Activated naive CD4-positive, alpha-beta T cell treated with anti-CD3 and anti-CD28 coated beads, Interleukin-2, amount 50 U/mL, for 72 hours (primary cell): ENCODE measurements around the gene TMC6. TPM values are rescaled to one million over a fixed set of nuclear protein-coding genes. Genes with fewer than 3 reads are reported as not detected.
"Not testable (repeated sequence)": the region's sequence is repeated elsewhere in the genome, so short reads cannot be mapped to it uniquely, and the experiment has no call there.

Experiments used
- ATAC-seq, 2 donors: fragments of 150-1000 bp; cut with Tn5 transposase; 2 replicates each; pipeline ENCODE4 v1.10.0; 2021; ENCODE audit warnings: mild to moderate bottlenecking in 2 of 2, moderate library complexity in 2 of 2
- DNase-seq, 2 donors: peaks; one replicate each; pipeline ENCODE4 v3.0.0; 2021 to 2022; ENCODE audit warnings: low spot score in 2 of 2
- H3K27ac Mint-ChIP-seq, 2 donors: one replicate each; pipeline ENCODE4 v1.8.0; 2022; ENCODE audit warnings: mild to moderate bottlenecking in 2 of 2, mixed read lengths in 2 of 2
- H3K36me3 Mint-ChIP-seq, 2 donors: one replicate each; pipeline ENCODE4 v1.8.0; 2022; ENCODE audit warnings: mixed read lengths in 2 of 2
- H3K9me3 Mint-ChIP-seq, 2 donors: one replicate each; pipeline ENCODE4 v1.8.0; 2022; ENCODE audit warnings: mixed read lengths in 2 of 2
- total RNA-seq, 2 donors: library from RNA; stranded (reverse); gene quantifications; one replicate each; pipeline ENCODE4 v1.2.3, GENCODE V29; 2022

TMC6 gene
- total RNA-seq, 2 donors from 2014 or later, result 165 to 233 TPM

GRCh38 chr17:78089576-78090281, 38.8 kb downstream of the TMC6 start:
- no peaks in the 10 kb centered on the region for H3K9me3 Mint-ChIP-seq
- ATAC-seq, result no peak
- peak overlapping the region; percentile 39 to 65 for H3K27ac Mint-ChIP-seq

GRCh38 chr17:78088529-78088928, 40.0 kb downstream of the TMC6 start:
- H3K36me3 Mint-ChIP-seq, result peaks cover 0 to 13% of the 10 kb centered on the region in 2 donors
- H3K9me3 Mint-ChIP-seq, result no peaks in the 10 kb centered on the region
- no peak for ATAC-seq
- H3K27ac Mint-ChIP-seq, result peak overlapping the region in 1 of 2 donors; percentile 48
- no peak for DNase-seq

More at GRCh38 chr17:78089576-78090281, 38.8 kb downstream of the TMC6 start:
- H3K36me3 Mint-ChIP-seq, result peaks cover 3 to 13% of the 10 kb centered on the region in 2 donors
- DNase-seq, result no peak

DNA sequence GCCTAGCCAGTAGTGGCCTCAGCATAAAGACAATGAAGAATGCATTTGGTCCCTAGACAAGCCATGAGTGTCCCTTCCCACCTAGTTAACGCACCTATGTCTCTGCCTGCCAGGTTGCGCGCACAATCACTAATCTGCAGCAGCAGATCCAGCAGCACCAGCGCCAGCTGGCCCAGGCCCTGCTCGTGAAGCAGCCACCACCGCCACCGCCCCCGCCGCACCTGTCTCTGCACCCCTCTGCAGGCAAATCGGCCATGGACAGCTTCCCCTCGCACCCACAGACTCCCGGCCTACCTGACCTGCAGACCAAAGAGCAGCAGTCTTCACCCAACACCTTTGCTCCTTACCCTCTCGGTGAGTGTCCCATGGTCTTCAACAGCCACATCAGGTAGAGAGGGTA, 41.8 kb downstream of the TMC6 start:
- Mint-ChIP-seq H3K9me3 (no peaks in the 10 kb centered on the region), H3K27ac (peak overlapping the region in 1 of 2 donors; percentile 90), H3K36me3 (peaks cover 0 to 7% of the 10 kb centered on the region in 2 donors)
- ATAC-seq (no peak), DNase-seq (no peak)

DNA sequence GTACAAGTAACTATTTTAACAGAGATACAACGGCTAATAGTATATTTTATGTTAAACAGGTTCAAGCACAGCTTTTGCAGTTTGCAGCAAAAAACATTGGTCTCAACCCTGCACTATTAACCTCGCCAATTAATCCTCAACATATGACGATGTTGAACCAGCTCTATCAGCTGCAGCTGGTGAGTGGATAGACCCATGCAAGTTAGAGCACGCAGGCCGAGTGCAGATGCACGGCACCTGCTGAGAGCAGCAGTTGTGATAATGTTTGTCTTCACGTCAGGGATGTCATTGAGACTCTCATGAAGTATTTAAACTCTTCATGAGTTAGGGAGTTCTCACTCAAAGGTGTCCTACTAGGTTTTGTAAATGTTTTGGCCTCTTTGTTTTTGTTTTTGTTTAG, 45.6 kb downstream of the TMC6 start:
- Mint-ChIP-seq H3K36me3 (peaks cover 0 to 7% of the 10 kb centered on the region in 2 donors), H3K9me3 (no peaks in the 10 kb centered on the region), H3K27ac (no peak overlapping the region)
- DNase-seq (no peak), ATAC-seq (no peak)

- not testable (repeated sequence) for H3K9me3 Mint-ChIP-seq, H3K36me3 Mint-ChIP-seq, ATAC-seq, H3K27ac Mint-ChIP-seq, DNase-seq
These were observed 46.1 kb downstream of the TMC6 start for GRCh38 chr17:78082355-78082872.

GRCh38 chr17:78081551-78081950, 47.0 kb downstream of the TMC6 start:
- Mint-ChIP-seq H3K9me3 (no peaks in the 10 kb centered on the region), H3K27ac (peak overlapping the region in 1 of 2 donors; percentile 67), H3K36me3 (peaks cover 0 to 3% of the 10 kb centered on the region in 2 donors)
- no peak for DNase-seq
- no peak for ATAC-seq

DNA sequence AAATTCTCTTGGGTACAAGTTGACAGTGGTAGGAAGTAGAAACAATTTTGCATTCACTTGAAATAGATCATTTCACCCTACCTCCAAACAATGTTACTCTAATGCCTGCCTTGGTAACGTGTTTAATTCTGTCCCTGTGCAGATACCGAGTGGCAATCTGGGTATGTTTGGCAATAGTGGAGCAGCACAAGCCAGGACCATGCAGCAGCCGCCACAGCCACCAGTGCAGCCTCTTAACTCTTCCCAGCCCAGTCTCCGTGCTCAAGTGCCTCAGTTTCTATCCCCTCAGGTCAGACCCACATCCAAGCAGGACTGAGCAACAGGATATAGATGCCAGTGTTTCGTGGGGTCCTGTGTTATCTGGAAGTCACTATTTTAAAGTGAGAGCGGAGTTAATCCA, 49.3 kb downstream of the TMC6 start:
- peak overlapping the region in 1 of 2 donors; percentile 37 for H3K27ac Mint-ChIP-seq
- ATAC-seq, result no peak
- H3K9me3 Mint-ChIP-seq, result no peaks in the 10 kb centered on the region

DNA sequence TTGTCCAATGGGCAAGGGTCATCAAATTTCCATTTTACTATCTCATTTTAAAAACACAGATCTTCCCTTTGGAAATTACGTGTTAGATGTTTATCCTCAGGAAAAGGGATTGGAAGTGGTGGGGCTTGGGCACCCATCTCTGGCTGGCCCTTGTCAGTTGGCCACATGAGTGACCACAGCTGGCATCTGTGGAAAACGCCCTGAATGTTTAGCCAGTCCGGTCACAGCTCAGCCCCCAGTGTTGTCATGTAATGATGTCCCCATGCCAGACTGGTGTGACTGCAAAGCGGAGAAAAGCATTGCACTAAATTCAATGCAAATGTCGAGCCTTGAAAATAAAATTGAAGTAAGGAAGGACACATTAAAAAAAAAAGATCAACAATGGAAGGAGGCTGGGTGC, 53.0 kb downstream of the TMC6 start:
- peak overlapping the region in 1 of 2 donors; percentile 60 for H3K27ac Mint-ChIP-seq
- DNase-seq, result no peak
- no peak for ATAC-seq
- no peaks in the 10 kb centered on the region for H3K9me3 Mint-ChIP-seq
- H3K36me3 Mint-ChIP-seq, result no peaks in the 10 kb centered on the region

More for the DNA sequence above, 49.3 kb downstream of the TMC6 start:
- no peak for DNase-seq
- no peaks in the 10 kb centered on the region for H3K36me3 Mint-ChIP-seq

- DNase-seq (no peak), ATAC-seq (no peak)
- H3K36me3 Mint-ChIP-seq, result no peaks in the 10 kb centered on the region
- H3K9me3 Mint-ChIP-seq, result no peaks in the 10 kb centered on the region
- peak overlapping the region in 1 of 2 donors; percentile 26 for H3K27ac Mint-ChIP-seq
These were observed 53.5 kb downstream of the TMC6 start for GRCh38 chr17:78075011-78075410.

DNA sequence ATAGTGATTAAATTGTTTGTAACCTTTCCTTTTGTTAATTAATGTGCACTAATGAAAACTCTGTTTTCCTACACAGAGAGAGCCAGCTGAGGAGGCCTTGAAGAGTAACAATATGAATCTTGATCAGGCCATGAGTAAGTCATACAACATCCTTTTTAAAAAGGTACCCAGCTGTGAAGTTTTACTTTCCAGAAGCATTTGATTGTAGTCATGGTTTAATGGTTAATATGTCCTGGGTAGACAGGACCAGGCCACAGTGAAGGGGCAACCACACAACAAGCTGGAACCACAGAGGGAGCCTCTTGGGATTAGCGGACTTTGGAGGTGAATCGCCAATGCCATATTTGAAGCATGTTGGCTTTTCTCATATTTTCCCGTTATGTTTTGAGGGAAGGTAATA, 55.6 kb downstream of the TMC6 start:
- Mint-ChIP-seq H3K27ac (peak overlapping the region in 1 of 2 donors; percentile 13), H3K36me3 (no peaks in the 10 kb centered on the region)
- ATAC-seq, result no peak

GRCh38 chr17:78069695-78070094, 58.9 kb downstream of the TMC6 start:
- Mint-ChIP-seq H3K9me3 (no peaks in the 10 kb centered on the region), H3K27ac (no peak overlapping the region), H3K36me3 (no peaks in the 10 kb centered on the region)
- no peak for DNase-seq
- ATAC-seq, result no peak

More for the DNA sequence above, 55.6 kb downstream of the TMC6 start:
- no peaks in the 10 kb centered on the region for H3K9me3 Mint-ChIP-seq
- no peak for DNase-seq

DNA sequence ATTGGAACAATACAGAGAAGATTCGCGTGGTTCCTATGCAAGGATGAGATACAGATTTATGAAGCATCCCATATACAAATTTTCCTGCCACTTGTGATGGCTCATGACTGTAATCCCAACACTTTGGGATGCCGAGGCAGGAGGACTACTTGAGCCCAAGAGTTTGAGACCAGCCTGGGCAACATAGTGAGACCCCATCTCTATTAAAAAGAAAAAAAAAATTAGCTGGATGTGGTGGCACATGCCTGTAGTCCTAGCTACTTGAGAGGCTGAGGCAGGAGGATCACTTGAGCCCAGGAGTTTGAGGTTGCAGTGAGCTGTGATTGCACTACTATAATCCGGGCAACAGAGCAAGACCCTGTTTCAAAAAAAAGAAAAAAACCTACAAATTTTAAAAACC, 61.6 kb downstream of the TMC6 start:
- H3K27ac Mint-ChIP-seq, H3K9me3 Mint-ChIP-seq, DNase-seq, ATAC-seq, H3K36me3 Mint-ChIP-seq: not testable (repeated sequence)

- no peaks in the 10 kb centered on the region for H3K36me3 Mint-ChIP-seq
- no peak for ATAC-seq
- no peaks in the 10 kb centered on the region for H3K9me3 Mint-ChIP-seq
- no peak for DNase-seq
- no peak overlapping the region for H3K27ac Mint-ChIP-seq
These were observed 63.8 kb downstream of the TMC6 start for GRCh38 chr17:78064708-78065107.

DNA sequence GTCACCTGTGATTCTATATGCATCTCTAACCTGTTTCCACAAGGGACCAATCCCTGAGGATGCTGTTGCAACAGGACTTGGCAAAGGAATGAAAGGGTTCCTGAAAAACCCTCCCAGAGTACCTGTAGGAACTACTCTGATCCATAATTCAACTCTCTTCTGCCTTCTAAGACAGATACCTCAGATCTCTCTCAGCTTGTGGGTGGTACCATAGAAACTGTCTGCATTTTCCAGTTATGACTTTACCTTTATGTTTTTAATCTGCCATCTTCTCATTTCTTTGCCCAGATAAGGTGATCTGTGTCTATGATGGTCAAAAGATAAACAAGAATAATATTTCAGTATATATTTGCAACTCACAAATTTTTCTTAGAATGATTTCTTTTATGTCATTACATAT, 65.1 kb downstream of the TMC6 start:
- peak; percentile 52 to 92 for ATAC-seq
- no peak for DNase-seq
- no peaks in the 10 kb centered on the region for H3K36me3 Mint-ChIP-seq
- H3K9me3 Mint-ChIP-seq, result no peaks in the 10 kb centered on the region
- H3K27ac Mint-ChIP-seq, result peak overlapping the region in 1 of 2 donors; percentile 13

- Mint-ChIP-seq H3K9me3 (no peaks in the 10 kb centered on the region), H3K36me3 (no peaks in the 10 kb centered on the region), H3K27ac (no peak overlapping the region)
- DNase-seq (no peak), ATAC-seq (no peak)
These were observed 66.0 kb downstream of the TMC6 start for GRCh38 chr17:78062596-78062995.
